IPS-20b (cell line): ENCODE measurements around the gene ACVR1.
"Not testable (repeated sequence)": the region's sequence is repeated elsewhere in the genome, so short reads cannot be mapped to it uniquely, and the experiment has no call there.

Experiments
- H3K27ac ChIP-seq: one replicate; pipeline ENCODE4 v1.5.1; 2013; ENCODE audit warnings: low read length
- H3K27me3 ChIP-seq: 2 replicates; pipeline ENCODE4 v1.6.1; 2013; ENCODE audit warnings: mild to moderate bottlenecking, low read length, inconsistent platforms; ENCODE audit not compliant: insufficient read depth
- H3K36me3 ChIP-seq: 2 replicates; pipeline ENCODE4 v1.6.1; 2013; ENCODE audit warnings: low read depth, mild to moderate bottlenecking, inconsistent platforms, low read length, moderate library complexity; ENCODE audit not compliant: insufficient read depth
- H3K4me1 ChIP-seq: 2 replicates; pipeline ENCODE4 v1.6.1; 2013; ENCODE audit warnings: mild to moderate bottlenecking, control low read depth, inconsistent platforms, low read length, moderate library complexity; ENCODE audit not compliant: insufficient read depth
- H3K4me3 ChIP-seq: 2 replicates; pipeline ENCODE4 v1.5.1; 2013; ENCODE audit warnings: mild to moderate bottlenecking, low read length, inconsistent platforms
- H3K9ac ChIP-seq: 2 replicates; pipeline ENCODE4 v1.6.1; 2013; ENCODE audit warnings: low read depth, mild to moderate bottlenecking, inconsistent platforms, low read length, moderate library complexity
- H3K9me3 ChIP-seq: 2 replicates; pipeline ENCODE4 v1.6.1; 2013; ENCODE audit warnings: mild to moderate bottlenecking, low read depth, low read length, inconsistent platforms; ENCODE audit not compliant: insufficient read depth

ACVR1 gene

GRCh38 chr2:157764386-157764785 lies 111.7 kb downstream of the ACVR1 start:
- Histone ChIP-seq H3K4me3 (no peak overlapping the region), H3K27ac (no peak overlapping the region), H3K4me1 (peaks cover 23% of the 10 kb centered on the region), H3K27me3 (no peaks in the 10 kb centered on the region), H3K9ac (no peak overlapping the region), H3K9me3 (no peaks in the 10 kb centered on the region), H3K36me3 (peaks cover 30% of the 10 kb centered on the region)

GRCh38 chr2:157761520-157761919 lies 114.6 kb downstream of the ACVR1 start:
- Histone ChIP-seq H3K27ac (no peak overlapping the region), H3K9me3 (peaks cover 6% of the 10 kb centered on the region), H3K4me1 (peaks cover 29% of the 10 kb centered on the region), H3K27me3 (no peaks in the 10 kb centered on the region), H3K36me3 (peaks cover 30% of the 10 kb centered on the region), H3K4me3 (no peak overlapping the region), H3K9ac (no peak overlapping the region)

- H3K9me3 ChIP-seq = peaks cover 6% of the 10 kb centered on the region
- no peak overlapping the region for H3K9ac ChIP-seq
- H3K4me3 ChIP-seq = no peak overlapping the region
- H3K27me3 ChIP-seq = no peaks in the 10 kb centered on the region
- H3K4me1 ChIP-seq = peaks cover 29% of the 10 kb centered on the region
- H3K27ac ChIP-seq = no peak overlapping the region
- H3K36me3 ChIP-seq = peaks cover 28% of the 10 kb centered on the region
These were observed 115.2 kb downstream of the ACVR1 start for GRCh38 chr2:157760949-157761348.

DNA sequence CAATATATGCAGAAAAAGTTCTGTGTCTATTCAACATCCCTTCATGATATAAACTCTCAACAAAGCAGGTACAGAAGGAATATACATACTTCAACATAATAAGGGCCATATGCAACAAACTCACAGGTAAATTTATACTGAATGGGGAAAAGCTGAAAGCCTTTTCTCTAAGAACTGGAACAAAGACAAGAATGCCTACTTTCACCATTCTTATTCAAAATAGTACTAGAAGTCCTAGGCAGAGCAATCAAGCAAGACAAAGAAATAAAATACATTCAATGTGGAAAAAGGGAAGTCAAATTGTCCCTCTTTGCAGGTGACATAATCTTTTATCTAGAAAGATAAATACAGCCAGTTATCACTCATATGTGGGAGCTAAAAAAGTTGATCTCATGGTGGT lies 116.3 kb downstream of the ACVR1 start:
- Histone ChIP-seq H3K4me3 (peak overlapping the region; percentile 35; the same call in 1 of the 2 replicates), H3K9ac (no peak overlapping the region), H3K4me1 (peaks cover 29% of the 10 kb centered on the region), H3K9me3 (peaks cover 6% of the 10 kb centered on the region), H3K27me3 (no peaks in the 10 kb centered on the region), H3K36me3 (peaks cover 17% of the 10 kb centered on the region), H3K27ac (no peak overlapping the region)

DNA sequence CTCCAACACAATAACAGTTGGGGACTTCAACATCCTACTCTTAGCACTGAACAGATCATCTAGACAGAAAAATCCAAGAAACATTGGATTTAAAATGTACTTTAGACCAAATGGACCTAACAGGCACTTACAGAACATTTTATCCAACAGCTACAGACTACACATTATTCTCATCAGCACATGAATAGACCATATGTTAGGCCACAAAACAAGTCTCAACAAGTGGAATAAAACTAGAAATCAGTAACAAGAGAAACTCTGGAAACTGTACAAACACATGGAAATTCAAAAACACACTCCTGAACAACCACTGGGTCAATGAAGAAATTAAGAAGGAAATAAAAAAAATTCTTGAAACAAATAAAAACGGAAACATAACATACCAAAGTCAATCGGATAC lies 117.5 kb downstream of the ACVR1 start:
- Histone ChIP-seq H3K27me3 (no peaks in the 10 kb centered on the region), H3K36me3 (peaks cover 12% of the 10 kb centered on the region), H3K9me3 (peaks cover 6% of the 10 kb centered on the region), H3K4me3 (no peak overlapping the region), H3K4me1 (peaks cover 29% of the 10 kb centered on the region), H3K9ac (no peak overlapping the region), H3K27ac (no peak overlapping the region)

- H3K4me1 ChIP-seq = peaks cover 29% of the 10 kb centered on the region
- H3K27ac ChIP-seq = no peak overlapping the region
- H3K27me3 ChIP-seq = no peaks in the 10 kb centered on the region
- no peak overlapping the region for H3K9ac ChIP-seq
- peaks cover 6% of the 10 kb centered on the region for H3K9me3 ChIP-seq
- H3K36me3 ChIP-seq = peaks cover 12% of the 10 kb centered on the region
- no peak overlapping the region for H3K4me3 ChIP-seq
These were observed 118.6 kb downstream of the ACVR1 start for GRCh38 chr2:157757500-157757899.

- H3K9me3 ChIP-seq, H3K27ac ChIP-seq, H3K9ac ChIP-seq, H3K4me3 ChIP-seq, H3K27me3 ChIP-seq: not testable (repeated sequence)
- peaks cover 12% of the 10 kb centered on the region for H3K36me3 ChIP-seq
- H3K4me1 ChIP-seq = peaks cover 24% of the 10 kb centered on the region; the same call in 1 of the 2 replicates
These were observed 119.7 kb downstream of the ACVR1 start for GRCh38 chr2:157756447-157756846.

DNA sequence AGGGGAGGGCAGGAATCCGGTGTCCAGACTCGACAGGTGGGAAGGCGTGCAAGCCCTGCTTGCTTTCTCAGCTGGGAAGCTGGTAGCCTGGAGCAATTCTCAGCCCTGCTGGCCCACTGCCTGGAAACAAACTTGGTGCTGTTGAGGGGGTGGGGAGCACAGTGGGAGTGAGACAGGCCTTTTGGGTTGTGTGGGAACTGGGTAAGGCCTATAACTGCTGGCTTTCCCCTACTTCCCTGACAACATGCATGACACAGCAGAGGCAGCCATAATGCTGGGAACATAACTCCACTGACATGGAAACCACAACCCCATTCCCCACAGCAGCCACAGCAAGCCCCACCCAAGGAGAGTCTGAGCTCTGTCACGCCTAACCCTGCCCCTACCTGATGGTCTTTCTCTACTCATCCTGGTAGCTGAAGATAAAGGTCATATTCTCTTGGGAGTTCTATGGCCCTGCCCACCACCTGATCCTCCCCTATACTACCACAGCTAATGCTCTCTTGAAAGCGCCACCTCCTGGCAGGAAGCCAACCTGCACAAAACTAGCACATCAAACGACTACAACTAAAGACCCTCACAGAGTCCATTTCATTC lies 124.6 kb downstream of the ACVR1 start:
- no peak overlapping the region for H3K4me3 ChIP-seq
- no peak overlapping the region for H3K27ac ChIP-seq
- H3K27me3 ChIP-seq = no peaks in the 10 kb centered on the region
- H3K9me3 ChIP-seq = no peaks in the 10 kb centered on the region; the same call in 1 of the 2 replicates
- no peak overlapping the region for H3K9ac ChIP-seq
- peaks cover 9% of the 10 kb centered on the region for H3K36me3 ChIP-seq
- peaks cover 4% of the 10 kb centered on the region; the same call in 1 of the 2 replicates for H3K4me1 ChIP-seq

DNA sequence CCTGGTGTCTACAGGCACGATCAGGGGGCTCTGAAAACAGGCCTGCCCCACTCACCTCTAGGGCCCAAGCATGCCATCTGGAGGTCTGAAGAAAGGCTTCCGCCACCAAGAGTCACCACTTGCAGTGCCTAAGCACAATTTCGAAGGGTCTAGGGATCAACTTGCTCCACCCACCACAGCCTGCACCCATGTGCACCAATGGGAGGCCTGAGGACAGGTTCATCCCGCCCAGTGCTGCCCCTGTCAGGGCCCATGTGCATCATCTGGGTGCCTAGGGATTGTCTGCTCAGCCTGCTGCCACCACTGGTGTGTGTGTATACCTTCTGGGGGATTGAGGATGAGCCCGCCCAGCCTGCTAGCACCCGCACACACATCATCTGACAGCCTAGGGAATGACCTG lies 126.4 kb downstream of the ACVR1 start:
- no peak overlapping the region for H3K4me3 ChIP-seq
- H3K9me3 ChIP-seq = no peaks in the 10 kb centered on the region
- no peak overlapping the region for H3K9ac ChIP-seq
- no peak overlapping the region for H3K27ac ChIP-seq
- peaks cover 5% of the 10 kb centered on the region; the same call in 1 of the 2 replicates for H3K36me3 ChIP-seq
- H3K27me3 ChIP-seq = no peaks in the 10 kb centered on the region
- H3K4me1 ChIP-seq = peaks cover 5% of the 10 kb centered on the region; the same call in 1 of the 2 replicates

- H3K27me3 ChIP-seq = no peaks in the 10 kb centered on the region
- peaks cover 5% of the 10 kb centered on the region; the same call in 1 of the 2 replicates for H3K36me3 ChIP-seq
- H3K9ac ChIP-seq = no peak overlapping the region
- H3K4me1 ChIP-seq = peaks cover 7% of the 10 kb centered on the region; the same call in 1 of the 2 replicates
- H3K27ac ChIP-seq = no peak overlapping the region
- H3K4me3 ChIP-seq = no peak overlapping the region
- H3K9me3 ChIP-seq = no peaks in the 10 kb centered on the region
These were observed 127.6 kb downstream of the ACVR1 start for GRCh38 chr2:157748371-157749142.

- Histone ChIP-seq H3K9ac (no peak overlapping the region), H3K27ac (no peak overlapping the region), H3K4me3 (no peak overlapping the region), H3K27me3 (no peaks in the 10 kb centered on the region), H3K4me1 (peaks cover 7% of the 10 kb centered on the region; the same call in 1 of the 2 replicates), H3K36me3 (peaks cover 5% of the 10 kb centered on the region; the same call in 1 of the 2 replicates), H3K9me3 (no peaks in the 10 kb centered on the region)
These were observed 128.3 kb downstream of the ACVR1 start for GRCh38 chr2:157747695-157748370.
